HCT116 (cell line): Measurements from ENCODE around the gene RIMBP3C. TPM values are rescaled to one million over a fixed set of nuclear protein-coding genes. Genes with fewer than 3 reads are reported as not detected.
"Not testable (repeated sequence)": the region's sequence is repeated elsewhere in the genome, so short reads cannot be mapped to it uniquely, and the experiment has no call there.

ENCODE experiments used
- ATAC-seq: fragments of 200-7000 bp; cut with Tn5 transposase; 2 replicates; pipeline ENCODE4 v1.9.1; 2020; ENCODE audit warnings: mild to moderate bottlenecking, moderate library complexity
- Bru-seq: library from RNA; stranded (reverse); fragments of 400-500 nt; gene quantifications from one replicate; lab custom pipeline; 2021; lab: Mats Ljungman, UMichigan
- BruChase-seq, 2 experiments: library from RNA; stranded (reverse); fragments of 400-500 nt; gene quantifications; one replicate each; lab custom pipeline; 2021; lab: Mats Ljungman, UMichigan
- BruUV-seq: library from RNA; stranded (reverse); fragments of 400-500 nt; replicated peaks from 2 replicates; lab custom pipeline; 2021; lab: Mats Ljungman, UMichigan
- CTCF ChIA-PET: fragments of 300-600 bp; sonication (Branson Sonifier 250); formaldehyde crosslinking; loops from one replicate; lab custom pipeline; 2021; ENCODE audit warnings: antibody characterized with exemption; lab: Charles Lee
- POLR2A ChIA-PET: fragments of 300-600, 350-600 bp; sonication (Branson Sonifier 250); formaldehyde crosslinking; loops from one replicate; lab custom pipeline; 2021; ENCODE audit warnings: antibody characterized with exemption; lab: Charles Lee
- RAD21 ChIA-PET, 2 experiments: fragments of 300-600 bp; sonication (Branson Sonifier 250); formaldehyde crosslinking; loops; one replicate each; lab custom pipeline; 2023; ENCODE audit warnings: low total read pairs in 2 of 2; ENCODE audit not compliant: uncharacterized antibody in 2 of 2, unreplicated experiment in 2 of 2, low non-redundant PET in 1 of 2; lab: Charles Lee
- DNase-seq: peaks from one replicate; pipeline ENCODE4 v3.0.0-alpha.2; 2010; ENCODE audit warnings: low read depth, low spot score
- H2AFZ ChIP-seq: fragments of 200-600 bp; shearing (Covaris generic), sonication (generic); 2 replicates; pipeline ENCODE4 v1.6.1; 2017; ENCODE audit warnings: low read depth, mixed run types, mixed read lengths, antibody characterized with exemption, low read length; ENCODE audit not compliant: poor library complexity, severe bottlenecking
- H3K27ac ChIP-seq: 2 replicates; pipeline ENCODE4 v1.5.1; 2012; ENCODE audit warnings: low read depth, low read length
- H3K27me3 ChIP-seq: fragments of 200-600 bp; sonication (generic); 2 replicates; pipeline ENCODE4 v1.6.1; 2016; ENCODE audit warnings: mixed run types, low read length, mixed read lengths; ENCODE audit not compliant: insufficient read depth
- H3K36me3 ChIP-seq, 2 experiments: fragments of 200-500 bp in 1 of 2; fragments of 200-600 bp in 1 of 2; sonication (Bioruptor generic) in 1 of 2; sonication (generic) in 1 of 2; 2 replicates each; pipeline versions ENCODE4 v1.5.1 to v1.6.1; 2014 to 2016; ENCODE audit warnings: low read length in 2 of 2, inconsistent platforms in 1 of 2, mixed read lengths in 1 of 2, mixed run types in 1 of 2; ENCODE audit not compliant: insufficient read depth in 2 of 2, control insufficient read depth in 1 of 2
- H3K4me1 ChIP-seq, 2 experiments: fragments of 200-600 bp in 1 of 2; sonication (generic) in 1 of 2; 2 replicates each; pipeline versions ENCODE4 v1.5.1 to v1.6.1; 2012 to 2017; ENCODE audit warnings: low read length in 2 of 2, inconsistent platforms in 1 of 2, mild to moderate bottlenecking in 1 of 2, mixed read lengths in 1 of 2, mixed run types in 1 of 2, moderate library complexity in 1 of 2; ENCODE audit not compliant: insufficient read depth in 2 of 2, control insufficient read depth in 1 of 2
- H3K4me2 ChIP-seq: fragments of 200-600 bp; sonication (generic); 2 replicates; pipeline ENCODE4 v1.6.1; 2017; ENCODE audit warnings: mixed run types, low read length, mixed read lengths
- H3K4me3 ChIP-seq, 2 experiments: fragments of 200-600 bp in 1 of 2; sonication (generic) in 1 of 2; replicated peaks in 1 of 2; 2 replicates each; pipeline ENCODE4 v1.5.1; 2011 to 2016; ENCODE audit warnings: low read length in 2 of 2, control low read depth in 1 of 2, low read depth in 1 of 2, mild to moderate bottlenecking in 1 of 2, mixed read lengths in 1 of 2, mixed run types in 1 of 2
- H3K79me2 ChIP-seq: fragments of 200-600 bp; sonication (generic); 2 replicates; pipeline ENCODE4 v1.6.1; 2017; ENCODE audit warnings: mild to moderate bottlenecking, mixed run types, low read length, moderate library complexity, mixed read lengths; ENCODE audit not compliant: insufficient read depth
- H3K9ac ChIP-seq: fragments of 200-600 bp; sonication (generic); 2 replicates; pipeline ENCODE4 v1.6.1; 2016; ENCODE audit warnings: low read length, mixed read lengths
- H3K9me2 ChIP-seq: fragments of 200-600 bp; sonication (generic), shearing (Covaris generic); 2 replicates; pipeline ENCODE4 v1.6.1; 2017; ENCODE audit warnings: mixed run types, mild to moderate bottlenecking, moderate library complexity; ENCODE audit not compliant: insufficient read depth
- H3K9me3 ChIP-seq, 2 experiments: fragments of 200-500 bp in 1 of 2; fragments of 200-600 bp in 1 of 2; sonication (Bioruptor generic) in 1 of 2; sonication (generic) in 1 of 2; 2 replicates each; pipeline ENCODE4 v1.6.1; 2014 to 2017; ENCODE audit warnings: low read length in 2 of 2, mixed read lengths in 2 of 2, inconsistent platforms in 1 of 2, low read depth in 1 of 2, mild to moderate bottlenecking in 1 of 2, mixed run types in 1 of 2, moderate library complexity in 1 of 2; ENCODE audit not compliant: control insufficient read depth in 1 of 2, insufficient read depth in 1 of 2
- H4K20me1 ChIP-seq: fragments of 200-600 bp; sonication (generic), shearing (Covaris generic); 2 replicates; pipeline ENCODE4 v1.6.1; 2017; ENCODE audit warnings: mixed run types, mild to moderate bottlenecking, moderate library complexity; ENCODE audit not compliant: insufficient read depth
- CBX3 ChIP-seq: IDR thresholded peaks from 2 replicates; pipeline ENCODE4 v1.6.1; 2012; ENCODE audit warnings: low read depth
- CEBPB ChIP-seq: IDR thresholded peaks from 2 replicates; pipeline ENCODE4 v1.6.1; 2012; ENCODE audit warnings: low read depth
- CTCF ChIP-seq, 3 experiments: fragments of 200-600 bp in 1 of 3; sonication (generic) in 1 of 3; IDR thresholded peaks in 2 of 3; conservative IDR thresholded peaks in 1 of 3; 2 replicates each; pipeline ENCODE4 v1.5.1; 2012 to 2017; ENCODE audit warnings: low read depth in 2 of 3, low read length in 2 of 3, antibody characterized with exemption in 1 of 3, borderline replicate concordance in 1 of 3, control low read depth in 1 of 3, mild to moderate bottlenecking in 1 of 3, mixed read lengths in 1 of 3, mixed run types in 1 of 3, moderate library complexity in 1 of 3; ENCODE audit not compliant: insufficient read depth in 1 of 3
- EGR1 ChIP-seq: IDR thresholded peaks from 2 replicates; pipeline ENCODE4 v1.6.1; 2012; ENCODE audit warnings: low read depth
- EZH2phosphoT487 ChIP-seq: fragments of 200-600 bp; IDR thresholded peaks from 2 replicates; pipeline ENCODE4 v1.6.1; 2018; ENCODE audit warnings: antibody characterized with exemption, borderline replicate concordance
- FOSL1 ChIP-seq: IDR thresholded peaks from 2 replicates; pipeline ENCODE4 v1.6.1; 2012; ENCODE audit warnings: low read depth
- MAX ChIP-seq: IDR thresholded peaks from 2 replicates; pipeline ENCODE4 v1.6.1; 2012
- RAD21 ChIP-seq: IDR thresholded peaks from 2 replicates; pipeline ENCODE4 v1.6.1; 2012; ENCODE audit warnings: low read depth, mild to moderate bottlenecking
- REST ChIP-seq: IDR thresholded peaks from 2 replicates; pipeline ENCODE4 v1.6.1; 2012; ENCODE audit warnings: low read depth
- SIN3A ChIP-seq: IDR thresholded peaks from 2 replicates; pipeline ENCODE4 v1.6.1; 2012; ENCODE audit warnings: low read depth
- SRF ChIP-seq: IDR thresholded peaks from 2 replicates; pipeline ENCODE4 v1.6.1; 2012; ENCODE audit warnings: low read depth
- TCF7L2 ChIP-seq: IDR thresholded peaks from 2 replicates; pipeline ENCODE4 v1.7.0; 2011; ENCODE audit warnings: borderline replicate concordance, inconsistent platforms; ENCODE audit not compliant: insufficient read depth, insufficient read length; ENCODE audit errors: extremely low read depth
- ZFX ChIP-seq: fragments of 450-650 bp; IDR thresholded peaks from 2 replicates; pipeline ENCODE4 v1.6.1; 2017
- intact Hi-C: fragments of 100-400 bp; cut with micrococcal nuclease; formaldehyde crosslinking; loops from 2 replicates; pipeline ENCODE4 v1.10.0; 2022
- long read RNA-seq: library from polyadenylated mRNA; unstranded; transcript quantifications from one replicate; pipeline ENCODE4 v2.0.0, GENCODE V29; 2021; ENCODE audit not compliant: unreplicated experiment
- polyA plus RNA-seq: library from polyadenylated mRNA; unstranded; fragments of >200 nt; gene quantifications from 2 replicates; pipeline ENCODE4 v1.2.1, GENCODE V29; 2012; ENCODE audit warnings: missing spikeins
- total RNA-seq: library from RNA; stranded (reverse); gene quantifications from one replicate; pipeline ENCODE4 v1.2.1, GENCODE V29; 2021; ENCODE audit not compliant: unreplicated experiment

Gene RIMBP3C
- total RNA-seq, result 0.15 TPM
- 0.03 and 0.06 TPM in 2 replicates for polyA plus RNA-seq
- not detected for Bru-seq, nascent RNA
- not detected for BruChase-seq, experiment 1, labeled RNA remaining after a 6-hour chase
- BruChase-seq, experiment 2, labeled RNA remaining after a 2-hour chase, result percentile 10 among the genes with signal in this experiment
- long read RNA-seq, result 0 reads

GRCh38 chr22:21551361-21551760 lies at the start of gene RIMBP3C:
Gene RIMBP3C (minus strand): TSS chr22:21551461. CDS start chr22:21550976, 485 bp downstream.
- RAD21 ChIA-PET, H3K27me3 ChIP-seq: not testable (repeated sequence)

GRCh38 chr22:21599053-21599893 lies 48.0 kb upstream of the RIMBP3C start:
- Histone ChIP-seq H3K4me2 (no peak overlapping the region), H3K79me2 (peaks cover 96% of the 10 kb centered on the region), H3K4me3 (no peak overlapping the region), H3K9me2 (no peaks in the 10 kb centered on the region), H3K9ac (no peak overlapping the region), H3K27me3 (no peaks in the 10 kb centered on the region), H3K9me3 (no peaks in the 10 kb centered on the region), H3K27ac (no peak overlapping the region), H4K20me1 (peaks cover 13% of the 10 kb centered on the region; the same call in 1 of the 2 replicates), H3K36me3 (peaks cover 11 to 27% of the 10 kb centered on the region in 2 experiments), H3K4me1 (no peaks in the 10 kb centered on the region), H2AFZ (no peak overlapping the region)
- no TSS peak for BruUV-seq
- CTCF ChIA-PET, result no interaction called here
- intact Hi-C loops, result no loop called here
- DNase-seq, result no peak
- ATAC-seq, result no peak
- RAD21 ChIA-PET, result no interaction called here
- POLR2A ChIA-PET, result no interaction called here
- TF ChIP-seq MAX, result no peak
- TF ChIP-seq CTCF (IDR thresholded peaks at IDR 0.05 in 2 of 3, conservative IDR thresholded peaks at IDR 0.05 in 1 of 3; ENCODE audit: borderline replicate concordance in 1 of 3, insufficient read depth in 1 of 3, low read depth in 2 of 3, low read length in 2 of 3), result no peak
- TF ChIP-seq EGR1, result no peak
- no peak for TF ChIP-seq SIN3A
- no peak for TF ChIP-seq ZFX
- no peak for TF ChIP-seq REST
- no peak for TF ChIP-seq CBX3
- no peak for TF ChIP-seq SRF
- no peak for TF ChIP-seq EZH2phosphoT487
- no peak for TF ChIP-seq CEBPB
- TF ChIP-seq TCF7L2, result no peak
- no peak for TF ChIP-seq FOSL1
- TF ChIP-seq RAD21, result no peak

More at GRCh38 chr22:21551361-21551760, at the start of gene RIMBP3C:
- H2AFZ ChIP-seq, H3K9ac ChIP-seq, POLR2A ChIA-PET, H3K9me2 ChIP-seq, ATAC-seq, H3K9me3 ChIP-seq, H3K4me3 ChIP-seq, H3K4me2 ChIP-seq, CTCF ChIA-PET, intact Hi-C loops, BruUV-seq, H3K27ac ChIP-seq, H3K36me3 ChIP-seq, H4K20me1 ChIP-seq, DNase-seq, H3K79me2 ChIP-seq: not testable (repeated sequence)
- H3K4me1 ChIP-seq, result peaks cover 8 to 12% of the 10 kb centered on the region in 2 experiments
